Keratinocyte (primary cell): Measurements from ENCODE around the gene PGM1. TPM values are rescaled to one million over a fixed set of nuclear protein-coding genes. Genes with fewer than 3 reads are reported as not detected.
A peak's percentile ranks its signal among the peaks of the same experiment; 100 is the strongest.

Experiments used
- DNase-seq: peaks from one replicate; pipeline ENCODE4 v3.0.0-alpha.2; 2011; ENCODE audit warnings: low read depth, missing footprints, low spot score
- FAIRE-seq: peaks from 2 replicates; lab custom pipeline; 2011; peaks lifted over from hg19 to GRCh38; lab: Jason Lieb, UNC
- H2AFZ ChIP-seq: 2 replicates; pipeline ENCODE4 v1.6.0; 2012; ENCODE audit warnings: low read length, control low read depth, inconsistent platforms; ENCODE audit not compliant: control insufficient read depth
- H3K27ac ChIP-seq: 2 replicates; pipeline ENCODE4 v1.5.1; 2011; ENCODE audit warnings: low read length; ENCODE audit not compliant: control insufficient read depth, insufficient read depth
- H3K27me3 ChIP-seq: 3 replicates; pipeline ENCODE4 v1.6.0; 2011; ENCODE audit warnings: low read length; ENCODE audit not compliant: control insufficient read depth, insufficient read depth; ENCODE audit errors: extremely low read depth
- H3K36me3 ChIP-seq, 2 experiments: 2 replicates in 1 of 2; 3 replicates in 1 of 2; pipeline ENCODE4 v1.5.1; 2011; ENCODE audit warnings: low read length in 2 of 2, mild to moderate bottlenecking in 1 of 2; ENCODE audit not compliant: control insufficient read depth in 2 of 2, insufficient read depth in 2 of 2; ENCODE audit errors: extremely low read depth in 1 of 2
- H3K4me1 ChIP-seq: 3 replicates; pipeline ENCODE4 v1.5.1; 2011; ENCODE audit warnings: low read length; ENCODE audit not compliant: control insufficient read depth, insufficient read depth; ENCODE audit errors: extremely low read depth
- H3K4me2 ChIP-seq: 3 replicates; pipeline ENCODE4 v1.6.0; 2011; ENCODE audit warnings: low read depth, low read length; ENCODE audit not compliant: control insufficient read depth, insufficient read depth; ENCODE audit errors: extremely low read depth
- H3K4me3 ChIP-seq, 3 experiments: fragments of 200-600 bp in 1 of 3; sonication (generic) in 1 of 3; 2 replicates in 2 of 3; 3 replicates in 1 of 3; pipeline ENCODE4 v1.5.1; 2011 to 2016; ENCODE audit warnings: low read length in 3 of 3, mild to moderate bottlenecking in 3 of 3, control low read depth in 2 of 3, inconsistent platforms in 1 of 3, low read depth in 1 of 3, mixed read lengths in 1 of 3, mixed run types in 1 of 3, moderate library complexity in 1 of 3; ENCODE audit not compliant: control insufficient read depth in 2 of 3, insufficient read depth in 2 of 3; ENCODE audit errors: extremely low read depth in 1 of 3
- H3K79me2 ChIP-seq: 2 replicates; pipeline ENCODE4 v1.6.0; 2012; ENCODE audit warnings: low read length; ENCODE audit not compliant: control insufficient read depth, insufficient read depth
- H3K9ac ChIP-seq: 3 replicates; pipeline ENCODE4 v1.6.0; 2011; ENCODE audit warnings: low read length; ENCODE audit not compliant: control insufficient read depth, insufficient read depth; ENCODE audit errors: extremely low read depth
- H3K9me1 ChIP-seq: 3 replicates; pipeline ENCODE4 v1.6.0; 2011; ENCODE audit warnings: low read length; ENCODE audit not compliant: control insufficient read depth, insufficient read depth; ENCODE audit errors: extremely low read depth
- H3K9me3 ChIP-seq: 2 replicates; pipeline ENCODE4 v1.5.1; 2012; ENCODE audit warnings: low read depth, low read length; ENCODE audit not compliant: control insufficient read depth
- H4K20me1 ChIP-seq: 3 replicates; pipeline ENCODE4 v1.6.0; 2011; ENCODE audit warnings: low read length; ENCODE audit not compliant: control insufficient read depth, insufficient read depth; ENCODE audit errors: extremely low read depth
- EZH2 ChIP-seq: IDR thresholded peaks from one replicate; pipeline ENCODE4 v1.6.1; 2012; ENCODE audit warnings: inconsistent platforms, mild to moderate bottlenecking, low read length, moderate library complexity
- dilution Hi-C: fragments of 300-500 bp; cut with MboI; formaldehyde crosslinking; loops from one replicate; pipeline ENCODE4 v1.7.0; 2020; ENCODE audit warnings: low sequenced_read_pairs; ENCODE audit not compliant: extremely low pct_ligation_motif_present
- polyA plus RNA-seq, 5 experiments: library from polyadenylated mRNA; depleted of rRNA in 3 of 5; stranded (reverse) in 3 of 5; stranded (forward) in 1 of 5; unstranded in 1 of 5; fragments of >200 nt; gene quantifications; 1 replicate in 1 of 5; 2 replicates in 3 of 5; 3 replicates in 1 of 5; pipeline versions ENCODE4 v1.2.1 to v1.2.3, GENCODE V29; 2011 to 2012; ENCODE audit warnings: missing spikeins in 2 of 5, low read depth in 1 of 5, low replicate concordance in 1 of 5
- TF ChIP-seq, protein P1 (sequence below), 3 experiments: IDR thresholded peaks in 1 of 3; conservative IDR thresholded peaks in 1 of 3; optimal IDR thresholded peaks in 1 of 3; 2 replicates in 2 of 3; 3 replicates in 1 of 3; pipeline versions ENCODE3 to v1.5.1; 2011; ENCODE audit warnings: low read length in 3 of 3, mild to moderate bottlenecking in 3 of 3, moderate library complexity in 2 of 3, control low read depth in 1 of 3, inconsistent platforms in 1 of 3; ENCODE audit not compliant: insufficient read depth in 2 of 3; ENCODE audit errors: extremely low read depth in 1 of 3

PGM1 gene
- polyA plus RNA-seq, 1 donor (not counting 4 experiments of a cell fraction or from before 2014, with no cell fraction given) = 38.9 TPM

DNA sequence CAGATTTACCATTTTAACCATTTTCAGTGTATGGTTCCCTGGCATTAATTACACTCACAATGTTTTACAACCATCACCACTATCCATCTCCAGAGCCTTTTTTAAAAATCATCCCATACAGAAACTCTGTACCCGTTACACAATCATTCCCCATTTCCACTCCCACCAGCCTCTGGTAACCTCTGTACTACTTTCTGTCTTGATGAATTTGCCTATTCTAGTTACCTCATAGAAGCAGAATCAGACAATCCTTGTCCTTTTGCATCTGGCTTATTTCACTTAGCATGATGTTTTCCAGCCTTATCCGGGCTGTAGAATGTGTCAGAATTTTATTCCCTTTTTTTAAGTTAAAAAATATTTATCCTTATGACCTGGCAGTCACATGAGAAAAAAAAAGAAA, 33.0 kb downstream of the PGM1 start:
- DNase-seq (no peak), FAIRE-seq (no peak)
- no peaks in the 10 kb centered on the region for H4K20me1 ChIP-seq
- H3K4me3 ChIP-seq = no peak overlapping the region
- H3K79me2 ChIP-seq = no peaks in the 10 kb centered on the region
- dilution Hi-C loops = no loop called here
- no peak overlapping the region for H2AFZ ChIP-seq
- H3K9ac ChIP-seq = no peak overlapping the region
- H3K27ac ChIP-seq = no peak overlapping the region
- no peaks in the 10 kb centered on the region for H3K9me3 ChIP-seq
- H3K9me1 ChIP-seq = no peaks in the 10 kb centered on the region
- no peaks in the 10 kb centered on the region for H3K27me3 ChIP-seq
- TF ChIP-seq EZH2 = no peak
- TF ChIP-seq, protein P1, sequence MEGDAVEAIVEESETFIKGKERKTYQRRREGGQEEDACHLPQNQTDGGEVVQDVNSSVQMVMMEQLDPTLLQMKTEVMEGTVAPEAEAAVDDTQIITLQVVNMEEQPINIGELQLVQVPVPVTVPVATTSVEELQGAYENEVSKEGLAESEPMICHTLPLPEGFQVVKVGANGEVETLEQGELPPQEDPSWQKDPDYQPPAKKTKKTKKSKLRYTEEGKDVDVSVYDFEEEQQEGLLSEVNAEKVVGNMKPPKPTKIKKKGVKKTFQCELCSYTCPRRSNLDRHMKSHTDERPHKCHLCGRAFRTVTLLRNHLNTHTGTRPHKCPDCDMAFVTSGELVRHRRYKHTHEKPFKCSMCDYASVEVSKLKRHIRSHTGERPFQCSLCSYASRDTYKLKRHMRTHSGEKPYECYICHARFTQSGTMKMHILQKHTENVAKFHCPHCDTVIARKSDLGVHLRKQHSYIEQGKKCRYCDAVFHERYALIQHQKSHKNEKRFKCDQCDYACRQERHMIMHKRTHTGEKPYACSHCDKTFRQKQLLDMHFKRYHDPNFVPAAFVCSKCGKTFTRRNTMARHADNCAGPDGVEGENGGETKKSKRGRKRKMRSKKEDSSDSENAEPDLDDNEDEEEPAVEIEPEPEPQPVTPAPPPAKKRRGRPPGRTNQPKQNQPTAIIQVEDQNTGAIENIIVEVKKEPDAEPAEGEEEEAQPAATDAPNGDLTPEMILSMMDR (optimal IDR thresholded peaks at IDR 0.05 in 1 of 3, IDR thresholded peaks at IDR 0.05 in 1 of 3, conservative IDR thresholded peaks at IDR 0.05 in 1 of 3; ENCODE audit: extremely low read depth in 1 of 3, insufficient read depth in 2 of 3, low read length in 3 of 3) = no peak
- no peak overlapping the region for H3K4me2 ChIP-seq
- peaks cover 2 to 5% of the 10 kb centered on the region in 2 experiments for H3K36me3 ChIP-seq
- H3K4me1 ChIP-seq = peaks cover 32% of the 10 kb centered on the region

DNA sequence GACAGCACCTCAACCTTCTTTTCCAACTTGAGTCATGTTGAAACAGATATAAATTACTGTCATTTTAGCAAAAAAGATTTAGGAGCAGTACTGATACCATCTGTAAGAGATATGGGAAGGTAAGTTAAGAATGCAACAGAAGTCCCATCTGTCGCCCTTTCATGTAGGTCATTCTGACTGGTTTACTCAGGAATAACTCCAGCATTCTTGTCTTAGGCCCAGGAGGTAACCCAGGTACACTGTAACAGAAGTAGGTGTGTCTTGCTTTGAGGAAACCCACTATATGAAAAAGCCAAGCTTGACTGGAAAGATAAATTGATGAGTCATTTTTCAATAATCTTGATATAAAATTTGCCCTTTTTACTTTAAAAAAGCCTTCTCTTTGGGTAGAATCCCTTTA, 35.4 kb downstream of the PGM1 start:
- Histone ChIP-seq H3K27ac (no peak overlapping the region), H3K36me3 (peaks cover 3 to 15% of the 10 kb centered on the region in 2 experiments), H3K4me1 (peaks cover 32% of the 10 kb centered on the region), H3K9me3 (no peaks in the 10 kb centered on the region), H3K79me2 (no peaks in the 10 kb centered on the region), H3K9me1 (no peaks in the 10 kb centered on the region), H3K9ac (no peak overlapping the region), H3K4me3 (no peak overlapping the region), H2AFZ (no peak overlapping the region), H3K27me3 (no peaks in the 10 kb centered on the region), H4K20me1 (no peaks in the 10 kb centered on the region), H3K4me2 (peak overlapping the region; percentile 6)
- TF ChIP-seq EZH2 = no peak
- TF ChIP-seq, protein P1 (optimal IDR thresholded peaks at IDR 0.05 in 1 of 3, IDR thresholded peaks at IDR 0.05 in 1 of 3, conservative IDR thresholded peaks at IDR 0.05 in 1 of 3; ENCODE audit: extremely low read depth in 1 of 3, insufficient read depth in 2 of 3, low read length in 3 of 3) = no peak
- FAIRE-seq = peak; percentile 75
- DNase-seq = no peak
- dilution Hi-C loops = no loop called here
